Breast epithelium (tissue), 3 donors: ENCODE results near the gene RNF220.

Experiments used
- POLR2AphosphoS5 ChIP-seq, 3 donors: sonication (generic); formaldehyde crosslinking; IDR thresholded peaks; one replicate each; pipeline ENCODE4 v1.6.1; 2017; ENCODE audit warnings: antibody characterized with exemption in 3 of 3
- TF ChIP-seq, protein P1 (sequence below), 3 donors: fragments of 450-650 bp; IDR thresholded peaks; one replicate each; pipeline ENCODE4 v1.5.1; 2016 to 2017; ENCODE audit warnings: antibody characterized with exemption in 3 of 3, mild to moderate bottlenecking in 3 of 3, moderate library complexity in 3 of 3

- TF ChIP-seq, protein P1, sequence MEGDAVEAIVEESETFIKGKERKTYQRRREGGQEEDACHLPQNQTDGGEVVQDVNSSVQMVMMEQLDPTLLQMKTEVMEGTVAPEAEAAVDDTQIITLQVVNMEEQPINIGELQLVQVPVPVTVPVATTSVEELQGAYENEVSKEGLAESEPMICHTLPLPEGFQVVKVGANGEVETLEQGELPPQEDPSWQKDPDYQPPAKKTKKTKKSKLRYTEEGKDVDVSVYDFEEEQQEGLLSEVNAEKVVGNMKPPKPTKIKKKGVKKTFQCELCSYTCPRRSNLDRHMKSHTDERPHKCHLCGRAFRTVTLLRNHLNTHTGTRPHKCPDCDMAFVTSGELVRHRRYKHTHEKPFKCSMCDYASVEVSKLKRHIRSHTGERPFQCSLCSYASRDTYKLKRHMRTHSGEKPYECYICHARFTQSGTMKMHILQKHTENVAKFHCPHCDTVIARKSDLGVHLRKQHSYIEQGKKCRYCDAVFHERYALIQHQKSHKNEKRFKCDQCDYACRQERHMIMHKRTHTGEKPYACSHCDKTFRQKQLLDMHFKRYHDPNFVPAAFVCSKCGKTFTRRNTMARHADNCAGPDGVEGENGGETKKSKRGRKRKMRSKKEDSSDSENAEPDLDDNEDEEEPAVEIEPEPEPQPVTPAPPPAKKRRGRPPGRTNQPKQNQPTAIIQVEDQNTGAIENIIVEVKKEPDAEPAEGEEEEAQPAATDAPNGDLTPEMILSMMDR (IDR thresholded peaks at IDR 0.05), result no peak
- TF ChIP-seq POLR2AphosphoS5 (IDR thresholded peaks at IDR 0.05), result no peak
Observed at GRCh38 chr1:44553771-44554170, 148.7 kb downstream of the RNF220 start.
